Panc1 (cell line): ENCODE measurements around the gene ELP1.

Experiments
- TF ChIP-seq, protein P1 (sequence below): fragments of 450-650 bp; IDR thresholded peaks from 2 replicates; pipeline ENCODE4 v1.5.1; 2017; ENCODE audit warnings: mild to moderate bottlenecking
- TF ChIP-seq, protein P2 (sequence below), 2 experiments: IDR thresholded peaks; 2 replicates each; pipeline ENCODE4 v1.6.1; 2011 to 2012; ENCODE audit warnings: low read depth in 2 of 2, control low read depth in 1 of 2, low read length in 1 of 2, mild to moderate bottlenecking in 1 of 2, moderate library complexity in 1 of 2; ENCODE audit not compliant: insufficient read depth in 1 of 2

DNA sequence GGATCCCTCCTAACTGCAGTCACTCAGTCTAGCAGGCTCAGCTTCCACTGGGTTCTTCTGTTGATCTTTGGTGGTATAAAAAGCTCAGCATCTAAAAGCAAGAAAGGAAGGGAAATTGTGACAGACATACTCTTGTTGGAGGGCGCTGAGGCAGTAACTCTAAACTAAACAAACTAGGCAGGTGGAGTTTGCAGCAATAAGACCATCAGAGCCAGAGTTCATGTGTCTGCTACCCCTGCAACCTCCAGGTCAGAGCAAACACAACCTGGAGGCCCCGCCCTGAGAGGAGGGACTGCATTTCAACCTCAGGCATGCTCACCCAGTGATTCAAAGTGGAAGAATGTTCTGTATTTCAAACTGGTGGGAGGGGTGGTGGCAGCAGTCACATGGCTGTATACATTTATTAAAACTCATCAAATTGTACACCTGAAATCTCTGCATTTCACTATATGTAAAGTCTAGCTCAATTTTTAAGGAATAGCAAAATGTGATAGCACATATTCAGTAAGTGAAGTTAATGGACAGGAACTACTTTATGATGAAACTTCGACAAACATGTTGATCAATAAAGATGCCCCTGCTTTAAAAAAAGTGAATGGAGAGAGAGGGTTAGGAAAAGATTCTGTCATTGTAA lies 64.7 kb downstream of the ELP1 start:
- TF ChIP-seq, protein P1, sequence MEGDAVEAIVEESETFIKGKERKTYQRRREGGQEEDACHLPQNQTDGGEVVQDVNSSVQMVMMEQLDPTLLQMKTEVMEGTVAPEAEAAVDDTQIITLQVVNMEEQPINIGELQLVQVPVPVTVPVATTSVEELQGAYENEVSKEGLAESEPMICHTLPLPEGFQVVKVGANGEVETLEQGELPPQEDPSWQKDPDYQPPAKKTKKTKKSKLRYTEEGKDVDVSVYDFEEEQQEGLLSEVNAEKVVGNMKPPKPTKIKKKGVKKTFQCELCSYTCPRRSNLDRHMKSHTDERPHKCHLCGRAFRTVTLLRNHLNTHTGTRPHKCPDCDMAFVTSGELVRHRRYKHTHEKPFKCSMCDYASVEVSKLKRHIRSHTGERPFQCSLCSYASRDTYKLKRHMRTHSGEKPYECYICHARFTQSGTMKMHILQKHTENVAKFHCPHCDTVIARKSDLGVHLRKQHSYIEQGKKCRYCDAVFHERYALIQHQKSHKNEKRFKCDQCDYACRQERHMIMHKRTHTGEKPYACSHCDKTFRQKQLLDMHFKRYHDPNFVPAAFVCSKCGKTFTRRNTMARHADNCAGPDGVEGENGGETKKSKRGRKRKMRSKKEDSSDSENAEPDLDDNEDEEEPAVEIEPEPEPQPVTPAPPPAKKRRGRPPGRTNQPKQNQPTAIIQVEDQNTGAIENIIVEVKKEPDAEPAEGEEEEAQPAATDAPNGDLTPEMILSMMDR: no peak
- TF ChIP-seq, protein P2, sequence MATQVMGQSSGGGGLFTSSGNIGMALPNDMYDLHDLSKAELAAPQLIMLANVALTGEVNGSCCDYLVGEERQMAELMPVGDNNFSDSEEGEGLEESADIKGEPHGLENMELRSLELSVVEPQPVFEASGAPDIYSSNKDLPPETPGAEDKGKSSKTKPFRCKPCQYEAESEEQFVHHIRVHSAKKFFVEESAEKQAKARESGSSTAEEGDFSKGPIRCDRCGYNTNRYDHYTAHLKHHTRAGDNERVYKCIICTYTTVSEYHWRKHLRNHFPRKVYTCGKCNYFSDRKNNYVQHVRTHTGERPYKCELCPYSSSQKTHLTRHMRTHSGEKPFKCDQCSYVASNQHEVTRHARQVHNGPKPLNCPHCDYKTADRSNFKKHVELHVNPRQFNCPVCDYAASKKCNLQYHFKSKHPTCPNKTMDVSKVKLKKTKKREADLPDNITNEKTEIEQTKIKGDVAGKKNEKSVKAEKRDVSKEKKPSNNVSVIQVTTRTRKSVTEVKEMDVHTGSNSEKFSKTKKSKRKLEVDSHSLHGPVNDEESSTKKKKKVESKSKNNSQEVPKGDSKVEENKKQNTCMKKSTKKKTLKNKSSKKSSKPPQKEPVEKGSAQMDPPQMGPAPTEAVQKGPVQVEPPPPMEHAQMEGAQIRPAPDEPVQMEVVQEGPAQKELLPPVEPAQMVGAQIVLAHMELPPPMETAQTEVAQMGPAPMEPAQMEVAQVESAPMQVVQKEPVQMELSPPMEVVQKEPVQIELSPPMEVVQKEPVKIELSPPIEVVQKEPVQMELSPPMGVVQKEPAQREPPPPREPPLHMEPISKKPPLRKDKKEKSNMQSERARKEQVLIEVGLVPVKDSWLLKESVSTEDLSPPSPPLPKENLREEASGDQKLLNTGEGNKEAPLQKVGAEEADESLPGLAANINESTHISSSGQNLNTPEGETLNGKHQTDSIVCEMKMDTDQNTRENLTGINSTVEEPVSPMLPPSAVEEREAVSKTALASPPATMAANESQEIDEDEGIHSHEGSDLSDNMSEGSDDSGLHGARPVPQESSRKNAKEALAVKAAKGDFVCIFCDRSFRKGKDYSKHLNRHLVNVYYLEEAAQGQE (IDR thresholded peaks at IDR 0.05; ENCODE audit: insufficient read depth in 1 of 2, low read depth in 2 of 2, low read length in 1 of 2): no peak
